Mammary epithelial cell (primary cell): ENCODE measurements around the gene ARHGAP11A.

ENCODE experiments used
- EZH2 ChIP-seq: IDR thresholded peaks from 2 replicates; pipeline ENCODE4 v1.6.1; 2012; ENCODE audit warnings: low read length, inconsistent platforms, borderline replicate concordance
- TF ChIP-seq, protein P1 (sequence below), 2 donors: IDR thresholded peaks in 1 of 2; conservative IDR thresholded peaks in 1 of 2; 2 replicates each; pipeline ENCODE4 v1.5.1; 2011 to 2012; ENCODE audit warnings: inconsistent platforms in 2 of 2, low read length in 2 of 2, mild to moderate bottlenecking in 2 of 2, control low read depth in 1 of 2, low read depth in 1 of 2; ENCODE audit not compliant: insufficient read depth in 1 of 2; ENCODE audit errors: extremely low read depth in 1 of 2

GRCh38 chr15:32656496-32656895 lies 41.2 kb downstream of the ARHGAP11A start:
- no peak for TF ChIP-seq EZH2
- TF ChIP-seq, protein P1, sequence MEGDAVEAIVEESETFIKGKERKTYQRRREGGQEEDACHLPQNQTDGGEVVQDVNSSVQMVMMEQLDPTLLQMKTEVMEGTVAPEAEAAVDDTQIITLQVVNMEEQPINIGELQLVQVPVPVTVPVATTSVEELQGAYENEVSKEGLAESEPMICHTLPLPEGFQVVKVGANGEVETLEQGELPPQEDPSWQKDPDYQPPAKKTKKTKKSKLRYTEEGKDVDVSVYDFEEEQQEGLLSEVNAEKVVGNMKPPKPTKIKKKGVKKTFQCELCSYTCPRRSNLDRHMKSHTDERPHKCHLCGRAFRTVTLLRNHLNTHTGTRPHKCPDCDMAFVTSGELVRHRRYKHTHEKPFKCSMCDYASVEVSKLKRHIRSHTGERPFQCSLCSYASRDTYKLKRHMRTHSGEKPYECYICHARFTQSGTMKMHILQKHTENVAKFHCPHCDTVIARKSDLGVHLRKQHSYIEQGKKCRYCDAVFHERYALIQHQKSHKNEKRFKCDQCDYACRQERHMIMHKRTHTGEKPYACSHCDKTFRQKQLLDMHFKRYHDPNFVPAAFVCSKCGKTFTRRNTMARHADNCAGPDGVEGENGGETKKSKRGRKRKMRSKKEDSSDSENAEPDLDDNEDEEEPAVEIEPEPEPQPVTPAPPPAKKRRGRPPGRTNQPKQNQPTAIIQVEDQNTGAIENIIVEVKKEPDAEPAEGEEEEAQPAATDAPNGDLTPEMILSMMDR (conservative IDR thresholded peaks at IDR 0.05 in 1 of 2, IDR thresholded peaks at IDR 0.05 in 1 of 2; ENCODE audit: extremely low read depth in 1 of 2, insufficient read depth in 1 of 2, low read depth in 1 of 2, low read length in 2 of 2): no peak
